ENCODE data around the gene TUBA1B. TPM values are rescaled to one million over a fixed set of nuclear protein-coding genes. Genes with fewer than 3 reads are reported as not detected.

The TUBA1B gene
- total RNA-seq, 2 donors from 2014 or later, result 1,825 to 2,159 TPM

GRCh38 chr12:49092086-49092815, 38.9 kb downstream of the TUBA1B start:
- peaks cover 39 to 53% of the 10 kb centered on the region in 2 donors for H3K4me1 Mint-ChIP-seq (ENCODE audit: low read depth in 2 of 2)
- H3K9me3 Mint-ChIP-seq, result no peaks in the 10 kb centered on the region
- no peak overlapping the region for H3K27ac Mint-ChIP-seq
- DNase-seq (ENCODE audit: low spot score) (no peak), ATAC-seq (no peak)
- peaks cover 24 to 32% of the 10 kb centered on the region in 2 donors for H3K27me3 Mint-ChIP-seq
- H3K4me3 Mint-ChIP-seq, result peak overlapping the region; percentile 34
- peaks cover 7% of the 10 kb centered on the region for H3K36me3 Mint-ChIP-seq

GRCh38 chr12:49091836-49092085, 39.4 kb downstream of the TUBA1B start:
- peaks cover 24 to 34% of the 10 kb centered on the region in 2 donors for H3K27me3 Mint-ChIP-seq
- peak overlapping the region; percentile 85 for H3K4me3 Mint-ChIP-seq
- ATAC-seq (no peak), DNase-seq (ENCODE audit: low spot score) (no peak)
- no peaks in the 10 kb centered on the region for H3K9me3 Mint-ChIP-seq
- peaks cover 7% of the 10 kb centered on the region for H3K36me3 Mint-ChIP-seq
- no peak overlapping the region for H3K27ac Mint-ChIP-seq
- peaks cover 39 to 53% of the 10 kb centered on the region in 2 donors for H3K4me1 Mint-ChIP-seq (ENCODE audit: low read depth in 2 of 2)

- DNase-seq (ENCODE audit: low spot score), result no peak
- peaks cover 7% of the 10 kb centered on the region for H3K36me3 Mint-ChIP-seq
- H3K4me1 Mint-ChIP-seq (ENCODE audit: low read depth in 2 of 2), result peaks cover 39 to 55% of the 10 kb centered on the region in 2 donors
- ATAC-seq, result no peak
- no peaks in the 10 kb centered on the region for H3K9me3 Mint-ChIP-seq
- H3K27me3 Mint-ChIP-seq, result peaks cover 26 to 39% of the 10 kb centered on the region in 2 donors
- H3K4me3 Mint-ChIP-seq, result peak overlapping the region; percentile 85
- H3K27ac Mint-ChIP-seq, result peak overlapping the region in 1 of 2 donors; percentile 46
Observed at GRCh38 chr12:49091056-49091835, 39.9 kb downstream of the TUBA1B start.

- H3K27ac Mint-ChIP-seq, result peak overlapping the region in 1 of 2 donors; percentile 46
- H3K4me1 Mint-ChIP-seq (ENCODE audit: low read depth in 2 of 2), result peaks cover 36 to 51% of the 10 kb centered on the region in 2 donors
- peak; percentile 75 for DNase-seq (ENCODE audit: low spot score)
- H3K27me3 Mint-ChIP-seq, result peaks cover 22 to 35% of the 10 kb centered on the region in 2 donors
- H3K36me3 Mint-ChIP-seq, result no peaks in the 10 kb centered on the region
- peak overlapping the region; percentile 85 for H3K4me3 Mint-ChIP-seq
- H3K9me3 Mint-ChIP-seq, result no peaks in the 10 kb centered on the region
- peak; percentile 51 to 60 for ATAC-seq
Observed at GRCh38 chr12:49089821-49090773, 41.1 kb downstream of the TUBA1B start.

- Mint-ChIP-seq H3K27me3 (peaks cover 17 to 29% of the 10 kb centered on the region in 2 donors), H3K36me3 (no peaks in the 10 kb centered on the region)
Observed at GRCh38 chr12:49088932-49089330, 42.3 kb downstream of the TUBA1B start.

GRCh38 chr12:49088150-49088931, 42.9 kb downstream of the TUBA1B start:
- Mint-ChIP-seq H3K27ac (peak overlapping the region in 1 of 2 donors; percentile 18), H3K36me3 (no peaks in the 10 kb centered on the region), H3K4me1 (ENCODE audit: low read depth in 2 of 2) (peaks cover 33 to 42% of the 10 kb centered on the region in 2 donors), H3K9me3 (no peaks in the 10 kb centered on the region), H3K4me3 (peak overlapping the region; percentile 62), H3K27me3 (peaks cover 12 to 23% of the 10 kb centered on the region in 2 donors)
- ATAC-seq, result peak; percentile 92 to 93
- DNase-seq (ENCODE audit: low spot score), result peak; percentile 86

More at GRCh38 chr12:49088932-49089330, 42.3 kb downstream of the TUBA1B start:
- H3K9me3 Mint-ChIP-seq, result no peaks in the 10 kb centered on the region
- H3K4me1 Mint-ChIP-seq (ENCODE audit: low read depth in 2 of 2), result peaks cover 33 to 47% of the 10 kb centered on the region in 2 donors
- DNase-seq (ENCODE audit: low spot score) (no peak), ATAC-seq (no peak)
- H3K4me3 Mint-ChIP-seq, result peak overlapping the region; percentile 62
- H3K27ac Mint-ChIP-seq, result no peak overlapping the region

- DNase-seq (ENCODE audit: low spot score), result no peak
- Mint-ChIP-seq H3K27ac (peak overlapping the region in 1 of 2 donors; percentile 13), H3K27me3 (peaks cover 9 to 18% of the 10 kb centered on the region in 2 donors), H3K4me3 (no peak overlapping the region), H3K9me3 (no peaks in the 10 kb centered on the region), H3K4me1 (ENCODE audit: low read depth in 2 of 2) (peaks cover 30 to 32% of the 10 kb centered on the region in 2 donors), H3K36me3 (no peaks in the 10 kb centered on the region)
- no peak for ATAC-seq
Observed at GRCh38 chr12:49086116-49086515, 45.1 kb downstream of the TUBA1B start.

GRCh38 chr12:49084438-49084837, 46.8 kb downstream of the TUBA1B start:
- Mint-ChIP-seq H3K36me3 (no peaks in the 10 kb centered on the region), H3K9me3 (no peaks in the 10 kb centered on the region), H3K27me3 (peaks cover 5 to 8% of the 10 kb centered on the region in 2 donors), H3K4me3 (no peak overlapping the region), H3K27ac (no peak overlapping the region), H3K4me1 (ENCODE audit: low read depth in 2 of 2) (peaks cover 18 to 20% of the 10 kb centered on the region in 2 donors)
- DNase-seq (ENCODE audit: low spot score) (no peak), ATAC-seq (no peak)

GRCh38 chr12:49079793-49080192, 51.4 kb downstream of the TUBA1B start:
- H3K27me3 Mint-ChIP-seq, result peaks cover 0 to 3% of the 10 kb centered on the region in 2 donors
- H3K27ac Mint-ChIP-seq, result no peak overlapping the region
- H3K4me3 Mint-ChIP-seq, result no peak overlapping the region
- H3K9me3 Mint-ChIP-seq, result no peaks in the 10 kb centered on the region
- no peaks in the 10 kb centered on the region for H3K4me1 Mint-ChIP-seq (ENCODE audit: low read depth in 2 of 2)
- no peaks in the 10 kb centered on the region for H3K36me3 Mint-ChIP-seq
- no peak for ATAC-seq
- no peak for DNase-seq (ENCODE audit: low spot score)

Other genes starting within 250 kb of the TUBA1B start
- gene FKBP11, start 205.9 kb downstream of the TUBA1B start, total RNA-seq, result 100 to 1,000 TPM; 101 to 112 TPM
- 100 to 1,000 TPM; 125 to 156 TPM for gene ARF3, start 173.9 kb downstream of the TUBA1B start, total RNA-seq
- gene WNT10B, start 159.7 kb downstream of the TUBA1B start, total RNA-seq, result under 1 TPM in 1 of 2 donors, not detected in 1; 0.50 TPM
- gene WNT1, start 153.1 kb downstream of the TUBA1B start, total RNA-seq, result not detected
- gene DDN, start 132.0 kb downstream of the TUBA1B start, total RNA-seq, result 1 to 10 TPM in 1 of 2 donors, under 1 TPM in 1; 0.48 to 1.1 TPM
- 10 to 100 TPM; 63.4 to 70.3 TPM for gene PRKAG1, start 112.6 kb downstream of the TUBA1B start, total RNA-seq
- gene KMT2D, start 70.6 kb downstream of the TUBA1B start, total RNA-seq, result 100 to 1,000 TPM; 120 to 199 TPM
- 10 to 100 TPM; 21.9 to 28.9 TPM for gene RHEBL1, start 61.4 kb downstream of the TUBA1B start, total RNA-seq
- under 1 TPM; 0.24 to 0.31 TPM for gene DHH, start 36.6 kb downstream of the TUBA1B start, total RNA-seq
- gene LMBR1L, start 20.5 kb downstream of the TUBA1B start, total RNA-seq, result 10 to 100 TPM; 55.4 to 74.9 TPM
- 10 to 100 TPM; 30.8 to 53.5 TPM for gene TUBA1A, start 57.7 kb upstream of the TUBA1B start, total RNA-seq
- 100 to 1,000 TPM; 260 to 358 TPM for gene TUBA1C, start 133.7 kb upstream of the TUBA1B start, total RNA-seq
- gene PRPH, start 163.8 kb upstream of the TUBA1B start, total RNA-seq, result not detected
- gene TROAP, start 191.9 kb upstream of the TUBA1B start, total RNA-seq, result 100 to 1,000 TPM in 1 of 2 donors, 10 to 100 TPM in 1; 37.4 to 103 TPM
- not detected for gene C1QL4, start 205.8 kb upstream of the TUBA1B start, total RNA-seq
- not detected for gene DNAJC22, start 215.5 kb upstream of the TUBA1B start, total RNA-seq
- 10 to 100 TPM; 13.7 to 21.1 TPM for gene SPATS2, start 236.1 kb upstream of the TUBA1B start, total RNA-seq

All from natural killer cell treated with Interleukin-12 subunit alpha and Interleukin-12 subunit beta and Interleukin-15 and Interleukin-18, amount 100 ng/mL, for 72 hours (primary cell).